Activated T-cell treated with anti-CD3 and anti-CD28 coated beads, Interleukin-2, amount 50 U/mL, for 24 hours (primary cell): ENCODE data around the gene APLN.
A peak's percentile ranks its signal among the peaks of the same experiment; 100 is the strongest.

ENCODE experiments used
- DNase-seq: peaks from one replicate; pipeline ENCODE4 v3.0.0-alpha.2; 2020
- H3K27ac Mint-ChIP-seq: 2 replicates; pipeline ENCODE4 v1.8.0; 2020; ENCODE audit warnings: mild to moderate bottlenecking, mixed read lengths
- H3K27me3 Mint-ChIP-seq: 2 replicates; pipeline ENCODE4 v1.8.0; 2020; ENCODE audit warnings: mixed read lengths
- H3K36me3 Mint-ChIP-seq: 2 replicates; pipeline ENCODE4 v1.8.0; 2020; ENCODE audit warnings: low read depth, mixed read lengths
- H3K4me1 Mint-ChIP-seq: 2 replicates; pipeline ENCODE4 v1.8.0; 2020; ENCODE audit warnings: low read depth, mixed read lengths
- H3K4me3 Mint-ChIP-seq: 2 replicates; pipeline ENCODE4 v1.8.0; 2020; ENCODE audit warnings: mild to moderate bottlenecking, moderate library complexity, mixed read lengths
- H3K9me3 Mint-ChIP-seq: 2 replicates; pipeline ENCODE4 v1.8.0; 2020; ENCODE audit warnings: mixed read lengths

APLN gene

DNA sequence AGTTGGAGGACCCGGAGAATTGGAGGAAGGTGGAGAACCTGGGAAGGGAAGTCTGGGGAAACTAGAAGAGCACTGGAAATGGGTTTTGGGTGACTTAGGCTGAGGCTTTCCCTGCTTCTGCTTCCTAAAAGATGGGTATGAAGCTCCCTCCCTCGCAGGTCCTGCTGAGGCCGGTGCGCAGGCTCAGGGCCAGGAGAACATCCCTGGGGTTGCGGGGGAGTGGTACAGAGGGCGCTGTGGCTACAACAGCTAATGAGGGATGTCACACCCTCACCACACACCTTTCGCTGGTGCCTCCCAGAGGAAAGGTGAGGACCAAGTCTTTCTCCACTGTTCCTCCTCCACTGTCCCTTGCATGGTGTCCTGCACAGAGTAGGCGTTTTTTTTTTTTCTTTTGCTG is 15.8 kb downstream of the APLN start:
- H3K4me3 Mint-ChIP-seq = no peak overlapping the region
- DNase-seq = no peak
- no peaks in the 10 kb centered on the region for H3K36me3 Mint-ChIP-seq
- no peaks in the 10 kb centered on the region for H3K9me3 Mint-ChIP-seq
- H3K27ac Mint-ChIP-seq = no peak overlapping the region
- peaks cover 23% of the 10 kb centered on the region for H3K27me3 Mint-ChIP-seq
- H3K4me1 Mint-ChIP-seq = peaks cover 2% of the 10 kb centered on the region

DNA sequence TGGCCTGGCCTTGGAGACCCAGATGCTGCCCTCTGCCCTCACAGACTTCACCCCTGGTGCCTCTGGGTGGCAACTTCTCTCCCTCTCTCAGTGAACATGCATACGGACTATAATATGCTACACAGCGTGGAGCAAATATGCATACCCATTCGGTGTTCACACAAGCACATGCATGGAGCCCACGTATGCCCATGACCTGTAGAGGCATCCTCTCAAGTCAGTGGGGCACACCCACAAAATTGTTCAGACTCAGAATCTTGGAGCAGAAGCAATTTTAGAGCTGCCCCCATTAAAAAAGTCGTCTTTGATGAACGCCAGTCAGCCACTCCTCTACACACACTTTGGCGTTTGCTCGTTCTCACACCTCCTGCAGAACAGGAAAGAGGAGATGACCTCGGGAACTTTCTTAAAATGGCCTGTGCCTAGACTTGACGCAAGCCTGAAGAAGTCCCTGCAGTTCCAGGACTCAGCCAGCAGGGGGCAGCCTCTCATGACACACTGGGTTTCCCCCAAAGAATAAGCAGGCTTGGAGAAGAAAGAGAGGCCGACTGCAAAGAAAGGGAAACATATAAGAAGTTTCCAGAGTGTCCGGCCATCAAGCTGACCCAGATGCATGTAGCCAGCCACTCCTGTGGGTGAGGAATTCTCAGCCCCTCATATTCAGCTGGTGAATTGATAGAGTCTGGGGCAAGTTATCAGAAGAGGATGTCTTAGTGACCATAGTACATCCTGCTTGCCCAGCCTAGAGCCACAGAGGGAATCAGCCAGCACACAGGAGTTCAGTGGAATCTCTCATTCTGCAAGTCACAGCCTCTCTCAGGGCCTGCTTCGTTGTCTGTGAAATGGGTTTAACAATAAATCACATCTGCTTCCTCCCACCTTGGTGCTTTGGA is 17.3 kb downstream of the APLN start:
- no peaks in the 10 kb centered on the region for H3K9me3 Mint-ChIP-seq
- DNase-seq = peak; percentile 85
- no peak overlapping the region for H3K27ac Mint-ChIP-seq
- peaks cover 2% of the 10 kb centered on the region for H3K4me1 Mint-ChIP-seq
- H3K27me3 Mint-ChIP-seq = peaks cover 18% of the 10 kb centered on the region
- H3K4me3 Mint-ChIP-seq = no peak overlapping the region
- no peaks in the 10 kb centered on the region for H3K36me3 Mint-ChIP-seq

DNA sequence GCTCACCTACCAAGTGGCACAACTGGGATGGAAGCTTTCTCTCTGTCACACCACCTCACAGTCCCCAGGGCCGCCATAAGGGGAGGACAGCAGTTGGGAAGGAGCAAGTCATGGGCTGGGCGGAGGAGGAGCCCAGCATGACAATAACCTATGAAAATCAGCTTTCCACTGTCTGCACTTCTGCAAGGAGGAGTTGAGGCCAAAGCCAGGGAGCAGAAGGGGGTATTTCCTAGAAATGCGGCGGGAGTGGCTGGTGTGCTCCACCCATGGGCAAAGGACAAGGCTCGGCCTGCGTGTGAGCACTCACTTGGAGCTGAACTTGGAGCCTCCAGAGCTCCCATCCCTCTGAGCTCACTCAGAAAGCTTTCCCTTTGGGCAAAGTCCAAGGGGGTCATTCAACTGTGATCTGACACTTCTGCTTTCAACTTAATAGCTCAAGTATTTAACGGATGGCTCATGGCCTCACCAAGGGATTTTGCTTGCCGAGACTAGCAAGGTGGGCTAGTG is 18.5 kb downstream of the APLN start:
- Mint-ChIP-seq H3K9me3 (no peaks in the 10 kb centered on the region), H3K27me3 (peaks cover 18% of the 10 kb centered on the region), H3K36me3 (no peaks in the 10 kb centered on the region), H3K27ac (no peak overlapping the region), H3K4me3 (no peak overlapping the region), H3K4me1 (peaks cover 2% of the 10 kb centered on the region)
- no peak for DNase-seq

DNA sequence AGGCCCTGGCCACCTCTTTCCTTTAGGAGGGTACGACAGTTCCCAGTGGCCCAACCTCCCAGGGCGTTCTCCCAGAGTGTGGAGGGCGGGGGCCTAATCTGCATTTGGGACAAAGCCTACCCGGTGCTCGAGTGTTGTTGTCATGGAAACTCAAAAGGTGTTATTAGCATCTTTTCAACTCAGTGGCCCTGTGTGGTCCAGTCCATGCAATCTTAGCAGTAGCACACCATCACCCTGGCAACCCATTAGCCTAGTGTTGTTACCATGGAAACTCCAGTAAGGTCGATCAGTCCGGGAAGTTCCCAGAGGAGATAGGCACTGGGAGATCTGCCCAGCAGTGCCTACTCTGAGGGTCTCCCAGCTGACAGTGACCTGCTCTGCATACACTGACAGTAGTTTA is 20.2 kb downstream of the APLN start:
- H3K36me3 Mint-ChIP-seq = no peaks in the 10 kb centered on the region
- peaks cover 2% of the 10 kb centered on the region for H3K4me1 Mint-ChIP-seq
- H3K27me3 Mint-ChIP-seq = peaks cover 13% of the 10 kb centered on the region
- H3K9me3 Mint-ChIP-seq = no peaks in the 10 kb centered on the region
- no peak overlapping the region for H3K27ac Mint-ChIP-seq
- no peak for DNase-seq
- no peak overlapping the region for H3K4me3 Mint-ChIP-seq

DNA sequence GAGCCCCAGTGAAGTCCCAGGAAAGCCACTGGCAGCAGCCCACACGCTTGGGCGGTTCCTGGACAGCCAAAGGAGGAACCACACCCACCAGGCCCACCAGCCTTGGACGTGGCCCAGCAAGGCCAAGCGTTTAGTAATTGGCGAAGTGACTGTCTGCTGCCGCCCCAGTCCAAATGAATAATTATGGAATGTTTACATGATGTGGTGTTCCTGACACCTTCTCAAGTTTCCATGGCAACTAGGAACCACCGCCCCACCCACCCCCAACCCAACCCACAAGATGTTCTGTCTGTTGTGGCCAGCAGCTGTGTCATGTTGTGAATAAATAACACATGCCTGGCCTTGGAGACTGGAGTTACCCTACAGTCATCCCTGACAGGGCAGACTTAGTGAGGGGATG is 22.3 kb downstream of the APLN start:
- H3K27me3 Mint-ChIP-seq = peaks cover 3% of the 10 kb centered on the region
- H3K4me3 Mint-ChIP-seq = no peak overlapping the region
- no peaks in the 10 kb centered on the region for H3K36me3 Mint-ChIP-seq
- H3K9me3 Mint-ChIP-seq = no peaks in the 10 kb centered on the region
- no peak for DNase-seq
- H3K4me1 Mint-ChIP-seq = peaks cover 1% of the 10 kb centered on the region
- H3K27ac Mint-ChIP-seq = no peak overlapping the region

DNA sequence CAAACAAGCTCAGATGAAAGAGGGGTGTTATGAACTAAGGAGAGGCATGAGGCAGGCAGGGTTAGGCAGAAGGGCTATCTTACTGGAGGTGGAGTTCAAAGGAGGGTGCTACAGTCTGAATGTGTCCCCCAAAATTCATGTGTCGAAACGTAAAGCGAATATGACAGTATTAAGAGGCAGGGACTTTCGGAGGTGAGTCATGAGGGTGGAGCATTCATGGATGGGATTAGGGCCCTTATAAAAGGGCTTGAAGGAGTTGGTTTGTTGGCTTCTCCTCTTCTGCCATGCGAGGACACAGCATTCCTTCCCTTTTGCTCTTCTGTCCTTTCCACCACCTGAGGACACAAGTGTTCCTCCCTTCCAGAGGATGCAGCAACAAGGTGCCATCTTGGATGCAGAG is 22.9 kb downstream of the APLN start:
- Mint-ChIP-seq H3K4me3 (no peak overlapping the region), H3K27ac (no peak overlapping the region), H3K9me3 (no peaks in the 10 kb centered on the region), H3K4me1 (no peaks in the 10 kb centered on the region), H3K36me3 (no peaks in the 10 kb centered on the region), H3K27me3 (peaks cover 4% of the 10 kb centered on the region)
- DNase-seq = no peak

DNA sequence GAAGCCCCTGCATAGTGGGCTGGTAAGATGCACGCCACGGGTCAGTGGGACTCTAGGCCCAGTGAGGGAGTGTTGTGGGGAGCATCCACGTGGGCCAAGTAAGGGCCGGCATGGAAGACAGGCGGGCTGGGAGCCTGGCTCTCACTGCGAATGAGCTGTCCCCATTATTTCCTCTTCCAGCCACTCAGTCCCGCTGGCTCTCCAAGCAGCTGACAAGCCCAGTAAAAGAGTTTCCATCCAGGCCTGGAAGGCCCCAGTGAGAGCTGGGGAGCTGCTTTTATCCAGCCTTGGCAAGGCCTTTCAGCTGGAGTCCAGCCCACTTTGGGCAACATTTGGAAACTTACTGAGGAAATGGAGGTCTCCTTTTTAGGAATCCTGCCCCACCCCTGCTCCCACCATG is 24.9 kb downstream of the APLN start:
- H3K4me3 Mint-ChIP-seq = no peak overlapping the region
- no peak overlapping the region for H3K27ac Mint-ChIP-seq
- H3K27me3 Mint-ChIP-seq = peaks cover 21% of the 10 kb centered on the region
- H3K4me1 Mint-ChIP-seq = peaks cover 3% of the 10 kb centered on the region
- no peaks in the 10 kb centered on the region for H3K9me3 Mint-ChIP-seq
- no peaks in the 10 kb centered on the region for H3K36me3 Mint-ChIP-seq
- no peak for DNase-seq

DNA sequence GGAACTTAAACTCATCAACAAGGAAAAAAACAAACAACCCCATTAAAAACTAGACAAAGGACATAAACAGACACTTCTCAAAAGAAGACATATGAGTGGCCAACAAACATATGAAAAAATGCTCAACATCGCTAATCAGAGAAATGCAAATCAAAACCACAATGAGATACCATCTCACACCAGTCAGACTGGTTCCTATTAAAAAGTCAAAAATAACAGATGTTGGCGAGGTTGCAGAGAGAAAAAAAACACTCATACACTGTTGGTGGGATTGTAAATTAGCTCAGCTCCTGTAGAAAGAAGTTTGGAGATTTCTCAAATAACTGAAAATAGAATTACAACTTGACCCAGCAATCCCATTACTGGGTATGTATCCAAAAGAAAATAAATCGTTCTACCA is 28.7 kb downstream of the APLN start:
- H3K27me3 Mint-ChIP-seq = peaks cover 44% of the 10 kb centered on the region
- no peak overlapping the region for H3K27ac Mint-ChIP-seq
- no peak overlapping the region for H3K4me3 Mint-ChIP-seq
- no peaks in the 10 kb centered on the region for H3K36me3 Mint-ChIP-seq
- H3K9me3 Mint-ChIP-seq = no peaks in the 10 kb centered on the region
- H3K4me1 Mint-ChIP-seq = peaks cover 3% of the 10 kb centered on the region
- DNase-seq = no peak

DNA sequence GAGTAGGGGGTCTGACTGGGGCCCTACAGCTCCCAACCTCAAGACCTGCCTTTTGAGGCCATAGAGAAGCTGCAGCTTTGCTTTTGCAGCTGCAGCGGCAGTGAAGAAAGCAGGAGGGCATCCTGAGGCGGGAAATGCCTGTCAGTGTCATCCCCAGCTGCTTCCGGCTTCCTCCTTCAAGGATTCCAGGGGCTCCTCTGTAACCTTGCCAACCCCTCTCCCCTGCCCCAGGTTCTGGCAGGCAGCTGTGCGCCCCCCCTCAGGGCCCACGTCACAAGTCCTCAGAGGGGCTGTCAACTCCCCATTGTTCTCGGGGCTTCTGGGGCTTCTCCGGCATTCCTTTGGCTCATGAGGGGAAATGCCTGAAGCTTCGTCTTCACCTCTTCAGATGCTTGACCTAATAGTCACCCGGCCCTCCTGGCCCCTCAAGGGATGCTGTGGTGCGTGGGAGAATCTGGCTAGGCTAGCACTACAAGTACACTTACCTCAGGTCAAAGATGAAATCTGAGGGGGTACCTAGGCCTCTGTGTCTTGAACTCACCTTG is 31.9 kb downstream of the APLN start:
- no peak for DNase-seq

DNA sequence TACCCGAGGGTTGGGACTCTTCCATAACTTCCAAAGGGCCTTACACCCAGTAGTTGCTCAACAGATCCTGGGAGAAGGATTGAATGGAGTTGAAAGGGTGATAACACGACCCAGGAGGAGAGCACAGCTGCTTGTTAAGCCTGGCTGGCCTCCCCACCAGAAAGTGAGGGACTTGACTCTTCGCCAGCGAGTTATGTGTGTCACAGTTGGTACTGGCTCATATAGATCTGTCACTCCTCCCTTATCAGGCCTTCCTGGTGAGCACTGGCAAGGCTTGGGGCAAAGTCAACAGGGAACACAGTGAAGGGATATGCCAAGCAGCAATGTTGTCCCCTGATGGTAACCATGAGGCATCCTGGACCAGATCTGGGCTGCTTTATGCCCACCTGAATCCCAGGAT is 35.8 kb downstream of the APLN start:
- peaks cover 21% of the 10 kb centered on the region for H3K27me3 Mint-ChIP-seq
- H3K36me3 Mint-ChIP-seq = no peaks in the 10 kb centered on the region
- no peaks in the 10 kb centered on the region for H3K4me1 Mint-ChIP-seq
- no peak overlapping the region for H3K4me3 Mint-ChIP-seq
- no peak overlapping the region for H3K27ac Mint-ChIP-seq
- no peaks in the 10 kb centered on the region for H3K9me3 Mint-ChIP-seq
- no peak for DNase-seq

More for the DNA sequence above, 31.9 kb downstream of the APLN start:
- Mint-ChIP-seq H3K36me3 (no peaks in the 10 kb centered on the region), H3K27ac (no peak overlapping the region), H3K4me1 (peaks cover 3% of the 10 kb centered on the region), H3K9me3 (no peaks in the 10 kb centered on the region), H3K27me3 (peaks cover 47% of the 10 kb centered on the region), H3K4me3 (no peak overlapping the region)

DNA sequence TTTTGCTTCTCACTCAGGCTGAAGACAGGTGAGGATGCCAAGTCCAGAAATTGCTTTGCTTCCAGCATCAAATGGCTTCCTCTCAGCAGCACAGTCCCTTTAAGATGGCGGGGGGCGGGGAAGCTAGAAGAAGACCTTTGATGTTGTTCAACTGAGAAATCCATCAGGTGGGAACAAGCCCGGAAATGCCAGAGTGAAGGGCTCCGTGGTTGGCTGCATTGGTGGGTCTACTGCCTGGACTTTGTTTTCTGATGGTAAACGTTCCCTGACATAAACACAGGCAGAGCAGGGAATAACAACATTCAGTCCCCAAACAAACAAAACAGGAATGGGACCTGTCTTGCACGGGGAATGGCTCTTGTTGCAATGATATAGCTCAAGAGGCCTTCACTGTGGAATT is 37.3 kb downstream of the APLN start:
- no peak for DNase-seq
- no peak overlapping the region for H3K4me3 Mint-ChIP-seq
- H3K4me1 Mint-ChIP-seq = no peaks in the 10 kb centered on the region
- no peak overlapping the region for H3K27ac Mint-ChIP-seq
- H3K36me3 Mint-ChIP-seq = no peaks in the 10 kb centered on the region
- H3K27me3 Mint-ChIP-seq = peaks cover 12% of the 10 kb centered on the region
- H3K9me3 Mint-ChIP-seq = no peaks in the 10 kb centered on the region

DNA sequence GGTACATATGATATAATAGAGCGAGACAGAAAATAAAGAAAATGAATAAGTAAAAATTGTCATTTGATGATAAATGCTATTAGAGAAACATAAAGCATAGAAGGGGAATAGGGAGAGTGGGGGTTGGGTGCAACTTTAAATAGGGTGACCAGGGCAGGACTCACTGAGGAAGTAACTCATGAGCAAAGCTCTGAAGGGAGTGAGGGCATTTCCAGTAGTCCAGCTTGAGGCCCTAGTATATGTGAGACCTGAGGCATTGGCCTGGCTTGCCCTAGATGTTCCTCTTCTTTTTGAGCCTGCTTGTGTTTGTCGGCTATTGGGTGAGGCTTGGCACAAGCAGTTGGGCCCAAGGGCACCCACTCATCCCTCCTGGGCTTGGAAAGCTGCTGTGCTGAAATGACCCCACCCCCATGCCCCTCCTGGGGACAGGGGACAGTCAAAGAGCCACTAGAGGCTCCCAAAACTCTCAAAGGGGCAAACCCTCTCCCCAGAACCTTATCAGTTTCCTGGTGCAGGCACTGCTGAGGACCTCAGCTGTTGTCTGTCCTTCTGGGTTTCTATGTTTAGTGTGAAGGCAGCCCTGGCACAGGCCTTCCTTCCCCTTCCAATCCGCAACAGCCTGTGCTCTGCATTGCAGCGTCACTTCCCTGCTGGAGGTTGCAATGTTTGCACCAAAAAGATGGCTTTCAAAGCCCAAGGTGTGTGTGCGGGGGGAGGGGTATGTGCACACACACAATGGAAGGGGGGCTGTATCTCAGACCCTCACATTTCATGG is 40.1 kb downstream of the APLN start:
- H3K4me3 Mint-ChIP-seq = no peak overlapping the region
- no peaks in the 10 kb centered on the region for H3K9me3 Mint-ChIP-seq
- no peak overlapping the region for H3K27ac Mint-ChIP-seq
- no peaks in the 10 kb centered on the region for H3K27me3 Mint-ChIP-seq
- no peaks in the 10 kb centered on the region for H3K36me3 Mint-ChIP-seq
- no peak for DNase-seq
- no peaks in the 10 kb centered on the region for H3K4me1 Mint-ChIP-seq

DNA sequence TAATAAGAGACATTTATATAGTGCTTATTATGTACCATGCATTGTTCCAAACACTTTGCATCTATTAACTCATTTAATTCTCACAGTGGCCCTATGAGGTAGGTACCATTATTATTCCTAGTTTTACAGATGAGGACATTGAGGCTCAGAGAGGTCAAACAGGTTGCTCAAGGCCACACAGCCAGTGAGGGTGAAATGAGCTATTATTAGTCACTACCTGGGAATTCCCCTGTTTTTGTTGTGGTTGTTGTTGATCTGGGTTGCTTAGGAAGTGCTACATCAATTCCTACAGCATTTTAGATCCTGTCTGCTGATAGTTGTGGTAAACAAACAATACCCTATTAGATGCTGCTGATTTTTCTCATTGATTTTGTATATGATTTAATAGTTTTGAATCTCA is 41.2 kb downstream of the APLN start:
- H3K27ac Mint-ChIP-seq = no peak overlapping the region
- H3K4me3 Mint-ChIP-seq = no peak overlapping the region
- no peaks in the 10 kb centered on the region for H3K9me3 Mint-ChIP-seq
- H3K36me3 Mint-ChIP-seq = no peaks in the 10 kb centered on the region
- peaks cover 1% of the 10 kb centered on the region for H3K27me3 Mint-ChIP-seq
- no peaks in the 10 kb centered on the region for H3K4me1 Mint-ChIP-seq
- DNase-seq = no peak

DNA sequence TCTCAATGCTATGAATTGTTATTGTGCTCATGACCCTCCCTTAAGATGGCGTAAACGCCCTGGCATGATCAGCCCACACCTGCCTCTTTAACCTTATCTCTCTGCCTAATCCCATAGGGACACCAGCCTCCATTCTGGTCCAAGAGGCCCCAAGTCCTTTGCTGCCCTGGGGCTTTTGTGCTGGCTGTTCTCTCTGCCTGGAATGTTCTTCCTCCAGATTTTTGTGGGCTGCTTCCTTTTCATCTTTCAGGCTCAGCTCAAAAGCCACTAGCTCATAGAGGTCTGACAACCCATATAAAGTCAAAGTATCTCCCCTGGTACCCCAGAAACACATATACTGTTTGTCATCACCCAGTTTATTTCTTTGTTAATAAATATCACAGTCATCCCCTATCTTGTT is 42.4 kb downstream of the APLN start:
- Mint-ChIP-seq H3K27ac (no peak overlapping the region), H3K36me3 (no peaks in the 10 kb centered on the region), H3K27me3 (peaks cover 7% of the 10 kb centered on the region), H3K4me1 (no peaks in the 10 kb centered on the region), H3K9me3 (no peaks in the 10 kb centered on the region), H3K4me3 (no peak overlapping the region)
- no peak for DNase-seq

DNA sequence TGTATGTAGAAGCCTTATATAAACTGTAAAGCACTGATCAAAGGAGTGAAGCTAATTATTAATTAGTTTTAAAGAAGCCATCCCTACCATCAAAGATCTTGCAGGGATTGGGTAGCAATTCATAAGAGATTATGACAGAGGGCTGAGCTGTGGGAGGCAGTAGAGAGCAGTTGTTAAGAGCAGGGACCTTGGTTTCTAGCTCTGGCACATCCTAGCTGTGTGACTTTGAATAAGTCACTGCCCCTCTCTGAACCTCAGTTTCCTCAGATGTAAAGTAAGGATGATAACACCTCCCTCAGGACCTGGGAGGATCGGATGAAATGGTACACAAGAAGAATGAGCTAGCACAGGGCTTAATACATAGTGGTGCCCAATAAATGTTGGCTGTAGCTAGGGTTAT is 45.4 kb downstream of the APLN start:
- no peak for DNase-seq
- Mint-ChIP-seq H3K27ac (no peak overlapping the region), H3K36me3 (no peaks in the 10 kb centered on the region), H3K9me3 (no peaks in the 10 kb centered on the region), H3K27me3 (peaks cover 18% of the 10 kb centered on the region), H3K4me1 (peaks cover 5% of the 10 kb centered on the region), H3K4me3 (no peak overlapping the region)
